Stimulated activated CD4-positive, alpha-beta T cell treated with anti-CD3 and anti-CD28 coated beads, TNF-alpha, amount 100 ng/mL, for 48 hours (primary cell): ENCODE data around the gene CMIP.

Experiments
- DNase-seq, 3 donors: peaks; one replicate each; pipeline ENCODE4 v3.0.0-alpha.2; 2020; ENCODE audit warnings: low read depth in 3 of 3

The CMIP gene

DNA sequence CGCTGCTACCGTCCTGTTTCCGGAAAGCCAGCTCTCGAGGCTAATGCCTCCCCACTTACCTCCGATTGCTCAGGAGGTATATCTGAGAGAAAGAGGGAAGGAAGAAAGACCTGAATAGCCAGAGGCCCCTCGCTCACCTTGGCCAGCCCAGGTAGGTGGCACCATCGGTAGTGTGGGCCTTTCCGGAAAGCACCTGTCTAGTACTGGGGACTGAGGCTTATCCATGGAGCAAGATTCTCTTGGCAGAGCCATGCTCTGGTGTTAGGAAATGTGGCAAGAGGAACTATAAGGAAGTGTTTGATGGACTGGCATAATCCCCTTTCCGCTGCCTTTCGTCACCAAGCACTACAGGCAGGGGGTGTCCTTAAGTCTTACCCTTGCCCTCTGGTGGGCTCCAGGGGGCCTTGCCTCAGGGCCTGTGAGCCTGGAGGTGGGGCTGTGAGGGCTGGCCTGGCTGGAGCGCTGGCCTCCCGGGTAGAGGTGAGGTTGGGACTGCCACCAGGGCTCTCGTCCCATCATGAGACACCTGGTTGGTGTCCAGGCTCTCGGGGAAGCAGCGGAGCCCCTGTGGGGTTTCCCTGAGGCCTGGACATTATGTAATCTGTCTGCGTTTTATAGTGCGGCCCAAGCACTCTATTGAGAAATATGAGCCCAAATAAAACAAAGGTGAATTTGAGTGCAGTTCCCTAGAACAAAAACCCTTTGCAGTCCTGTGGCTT is 2.9 kb downstream of the CMIP start:
- no peak for DNase-seq

DNA sequence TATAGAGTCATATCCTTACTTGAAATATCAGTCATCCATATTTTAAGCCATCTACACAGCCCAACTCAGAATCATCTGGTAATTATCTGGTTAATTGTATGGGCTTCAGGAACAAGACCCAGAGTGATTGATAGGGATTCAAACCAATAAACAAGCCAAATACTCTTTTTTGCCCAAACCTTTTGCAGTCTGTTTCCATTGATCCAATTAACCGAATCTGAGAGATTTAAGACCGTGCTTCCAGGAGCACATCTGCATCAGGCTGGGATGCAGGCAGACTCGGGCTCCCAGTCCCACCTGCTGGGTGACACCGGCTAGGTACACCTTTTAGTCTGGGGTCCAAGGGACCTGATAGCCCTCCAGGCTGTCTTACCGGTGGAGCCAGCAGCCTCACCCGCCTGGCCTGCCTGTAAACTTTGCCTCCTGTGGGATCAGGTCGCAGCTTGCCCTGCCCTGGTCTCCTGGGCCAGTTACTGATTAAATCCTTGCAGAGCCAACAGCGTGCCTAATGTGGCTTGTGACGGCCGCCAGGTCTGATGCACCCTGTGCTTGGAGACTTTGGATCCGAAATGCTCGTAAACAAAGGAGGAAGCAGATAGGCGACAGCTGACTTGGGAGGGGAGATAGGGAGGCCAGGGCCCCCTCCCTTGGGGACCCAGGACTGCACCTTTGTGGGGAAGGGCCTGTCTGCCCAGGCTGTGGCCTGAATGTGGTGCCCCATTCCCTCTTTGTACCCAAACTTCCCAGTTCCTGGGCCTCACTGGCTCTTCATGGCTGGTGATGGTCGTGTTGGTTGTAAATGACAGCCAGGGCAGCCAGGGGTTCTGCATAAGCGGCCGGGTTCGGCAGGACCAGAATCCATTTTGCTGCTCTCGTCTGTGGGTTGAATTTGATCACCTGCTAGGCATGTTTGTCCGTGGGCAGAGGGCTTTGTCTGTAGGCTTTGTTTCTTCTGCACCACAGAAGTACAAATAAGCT is 3.8 kb downstream of the CMIP start:
- no peak for DNase-seq

DNA sequence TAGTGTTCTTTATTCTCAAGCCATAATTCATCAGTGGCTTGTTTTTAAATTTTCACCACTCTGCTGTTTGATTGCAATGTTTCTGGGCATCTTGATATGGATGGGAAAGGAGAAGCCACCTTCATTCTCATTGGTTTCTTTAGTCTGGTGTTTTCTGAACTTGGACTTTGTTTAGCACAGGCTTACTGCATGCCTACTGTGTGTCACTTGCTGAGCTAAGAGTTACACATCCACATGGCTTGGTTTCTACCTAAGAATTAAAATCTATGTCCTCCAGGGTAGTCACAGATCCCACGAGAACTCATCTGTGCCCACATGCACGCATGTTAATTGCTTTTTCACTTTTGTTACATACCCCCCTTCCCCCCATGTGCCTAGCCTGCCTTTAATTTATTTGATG is 4.6 kb downstream of the CMIP start:
- no peak for DNase-seq

DNA sequence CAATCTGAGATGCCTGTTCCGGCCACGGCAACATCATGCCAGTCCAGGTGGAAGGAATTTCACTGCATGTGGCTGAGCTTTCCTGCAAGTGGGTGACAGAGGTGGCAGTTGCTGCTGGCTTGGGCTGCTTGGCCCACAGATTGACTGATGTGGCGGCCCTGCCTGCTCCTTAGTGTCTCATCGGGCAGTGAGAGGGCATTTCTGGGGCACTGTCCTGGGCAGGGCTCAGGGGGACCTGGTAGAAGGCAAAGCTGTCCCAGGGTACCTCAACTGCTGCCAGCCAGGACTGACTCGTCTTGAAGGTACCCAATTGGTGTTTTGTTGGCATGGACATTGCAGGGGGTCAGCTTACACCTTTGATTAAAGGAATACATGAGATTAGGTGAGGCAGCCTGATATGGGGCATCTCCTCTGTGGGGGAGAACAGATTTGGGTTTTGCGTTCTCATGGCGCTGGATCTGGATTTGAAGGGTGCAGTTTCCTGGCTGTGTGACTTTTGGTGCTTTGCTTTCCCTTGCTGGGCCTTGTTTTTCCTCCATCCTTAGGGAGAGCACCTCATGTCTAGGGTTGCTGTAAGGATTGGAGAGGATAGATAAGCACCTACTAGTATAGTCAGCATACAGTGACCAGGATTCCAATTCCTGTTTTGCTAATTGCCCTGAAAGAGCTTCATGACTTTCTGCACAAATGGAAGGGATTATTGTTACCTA is 5.4 kb downstream of the CMIP start:
- DNase-seq = no peak

DNA sequence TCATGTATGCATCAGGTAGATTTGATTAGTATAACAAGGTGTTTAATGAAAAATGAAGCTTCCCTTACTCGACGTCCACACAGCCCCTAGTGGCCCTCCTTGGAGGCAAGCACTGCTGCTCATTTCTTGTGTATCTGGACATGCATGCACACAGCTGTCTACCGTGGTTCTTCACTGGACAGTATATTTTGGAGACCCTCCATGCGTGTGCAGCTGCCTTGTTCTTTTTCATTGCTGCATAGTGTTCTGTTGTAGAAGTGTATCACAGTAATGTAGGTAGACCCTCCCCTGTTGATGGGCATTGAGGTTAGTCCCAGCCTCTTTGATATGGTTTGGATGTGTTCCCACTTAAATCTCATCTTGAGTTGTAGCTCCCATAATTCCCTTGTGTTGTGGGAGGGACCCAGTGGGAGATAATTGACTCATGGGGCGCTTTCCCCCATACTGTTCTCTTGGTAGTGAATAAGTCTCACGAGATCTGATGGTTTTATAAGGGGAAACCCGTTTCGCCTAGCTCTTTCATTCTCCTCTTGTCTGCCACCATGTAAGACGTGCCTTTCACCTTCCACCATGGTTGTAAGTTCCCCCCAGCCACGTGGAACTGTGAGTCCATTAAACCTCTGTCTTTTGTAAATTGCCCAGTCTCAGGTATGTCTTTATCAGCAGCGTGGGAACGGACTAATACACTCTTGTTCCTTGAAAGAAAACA is 6.3 kb downstream of the CMIP start:
- DNase-seq = no peak

DNA sequence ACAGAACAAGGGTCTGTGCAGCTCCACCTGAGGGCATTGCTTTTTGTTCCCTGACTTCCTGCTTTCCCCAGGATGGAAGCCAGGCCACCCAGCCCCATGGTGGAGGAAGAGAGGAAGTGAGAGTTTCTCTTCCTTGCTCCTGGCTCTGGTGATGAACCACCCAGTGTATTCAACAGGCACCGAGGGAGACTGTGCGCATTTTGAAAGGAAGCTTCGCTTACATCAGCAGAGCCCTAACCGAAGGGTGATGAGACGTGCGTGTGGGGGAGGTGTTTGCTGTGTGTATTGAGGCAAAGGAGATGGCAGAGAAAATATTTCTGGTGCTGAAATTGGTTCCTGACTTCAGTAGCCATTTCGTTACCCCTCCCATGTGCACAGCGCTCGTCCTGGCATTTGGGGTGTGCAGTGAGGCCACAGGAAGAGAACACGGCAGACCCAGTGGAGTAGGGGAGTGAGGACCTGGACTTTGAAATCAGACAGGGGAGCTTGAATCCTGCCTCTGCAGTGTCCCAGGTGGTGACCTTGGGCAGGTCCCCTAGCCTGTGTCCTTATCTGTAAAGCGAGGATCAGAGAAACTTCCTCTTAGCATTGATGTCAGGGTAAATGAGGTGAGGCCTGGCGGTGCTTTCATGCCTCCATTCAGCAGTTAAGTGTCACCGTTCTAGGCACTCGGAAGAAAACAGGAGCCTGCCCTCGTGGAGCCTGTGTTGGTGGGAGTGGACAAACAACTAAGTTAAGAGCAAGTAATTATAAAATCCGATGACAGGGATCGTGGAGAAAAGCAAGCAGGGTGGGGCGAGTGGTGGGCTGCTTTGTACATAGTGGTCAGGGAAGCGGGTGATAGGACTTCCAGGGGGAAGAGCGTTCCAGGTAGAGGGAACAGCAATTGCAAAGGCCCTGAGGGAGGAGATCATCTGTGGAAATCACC is 7.4 kb downstream of the CMIP start:
- peak in 1 of 3 donors; percentile 29 for DNase-seq

DNA sequence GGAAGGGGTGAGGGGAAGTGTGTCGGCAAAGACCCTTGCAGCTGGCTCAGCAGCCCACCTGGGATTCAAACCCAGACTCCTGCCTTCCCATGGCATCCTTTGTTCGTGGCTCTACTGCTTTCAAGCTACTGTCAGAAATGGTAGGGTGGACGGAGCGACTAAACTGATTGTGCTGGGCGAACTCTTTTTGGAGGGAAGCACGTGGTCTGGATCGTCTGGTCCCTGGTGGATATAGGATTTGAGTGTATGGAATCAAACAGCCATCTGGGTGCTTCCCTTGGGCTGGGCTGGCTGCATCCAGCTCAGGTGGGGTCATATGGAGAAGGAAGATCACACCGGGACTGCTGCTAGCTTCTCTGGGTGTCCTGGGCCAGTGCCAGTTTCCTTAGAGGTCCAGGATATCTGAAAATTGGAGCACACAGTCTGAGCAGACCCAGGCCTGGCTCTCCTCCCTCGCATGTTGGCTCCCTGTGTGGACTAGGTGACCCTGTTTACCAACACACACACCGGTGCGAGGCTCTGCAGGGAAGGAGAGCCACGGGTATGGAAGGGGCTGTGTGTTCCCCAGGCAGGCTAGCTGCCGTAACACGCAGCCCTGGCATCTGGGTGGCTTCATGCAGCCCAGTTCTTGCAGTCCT is 8.6 kb downstream of the CMIP start:
- DNase-seq = no peak

DNA sequence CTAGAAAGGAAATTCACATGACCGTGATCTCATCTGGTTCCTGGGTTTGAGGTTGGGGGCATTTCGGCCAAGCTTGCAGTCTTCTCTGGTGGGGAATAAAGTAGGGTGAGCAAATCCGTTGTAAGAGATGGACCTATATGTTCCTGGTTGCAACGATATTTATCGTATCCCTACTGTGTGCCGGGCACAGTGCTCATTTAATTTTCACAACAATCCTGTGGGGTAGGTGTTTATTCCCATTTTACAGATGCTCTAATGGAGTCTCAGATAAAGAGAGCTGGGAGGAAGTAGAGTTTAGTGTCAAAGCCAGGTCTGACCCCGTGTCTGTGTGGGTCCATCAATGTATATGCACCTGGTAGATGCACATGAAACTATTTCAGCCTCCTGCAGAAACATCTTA is 9.4 kb downstream of the CMIP start:
- DNase-seq = no peak

DNA sequence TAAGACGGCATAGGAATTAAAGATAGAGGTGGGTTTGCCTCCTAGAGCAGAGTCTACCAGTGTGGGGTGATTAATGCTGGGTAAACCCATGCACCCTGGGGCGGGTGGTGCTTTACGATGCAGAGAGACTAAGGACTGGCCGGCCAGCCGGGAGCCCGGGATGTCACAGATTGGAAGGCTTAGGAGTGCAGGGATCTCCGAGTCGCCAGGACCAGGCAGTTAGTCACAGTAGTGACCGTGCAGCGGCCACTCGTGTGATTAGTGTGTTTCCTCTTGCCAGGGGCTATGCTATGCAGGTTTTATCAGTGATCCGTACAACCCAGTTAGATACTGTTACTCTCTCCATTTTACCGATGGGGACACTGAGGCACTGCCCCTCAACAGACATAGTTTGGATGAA is 10.4 kb downstream of the CMIP start:
- no peak for DNase-seq

DNA sequence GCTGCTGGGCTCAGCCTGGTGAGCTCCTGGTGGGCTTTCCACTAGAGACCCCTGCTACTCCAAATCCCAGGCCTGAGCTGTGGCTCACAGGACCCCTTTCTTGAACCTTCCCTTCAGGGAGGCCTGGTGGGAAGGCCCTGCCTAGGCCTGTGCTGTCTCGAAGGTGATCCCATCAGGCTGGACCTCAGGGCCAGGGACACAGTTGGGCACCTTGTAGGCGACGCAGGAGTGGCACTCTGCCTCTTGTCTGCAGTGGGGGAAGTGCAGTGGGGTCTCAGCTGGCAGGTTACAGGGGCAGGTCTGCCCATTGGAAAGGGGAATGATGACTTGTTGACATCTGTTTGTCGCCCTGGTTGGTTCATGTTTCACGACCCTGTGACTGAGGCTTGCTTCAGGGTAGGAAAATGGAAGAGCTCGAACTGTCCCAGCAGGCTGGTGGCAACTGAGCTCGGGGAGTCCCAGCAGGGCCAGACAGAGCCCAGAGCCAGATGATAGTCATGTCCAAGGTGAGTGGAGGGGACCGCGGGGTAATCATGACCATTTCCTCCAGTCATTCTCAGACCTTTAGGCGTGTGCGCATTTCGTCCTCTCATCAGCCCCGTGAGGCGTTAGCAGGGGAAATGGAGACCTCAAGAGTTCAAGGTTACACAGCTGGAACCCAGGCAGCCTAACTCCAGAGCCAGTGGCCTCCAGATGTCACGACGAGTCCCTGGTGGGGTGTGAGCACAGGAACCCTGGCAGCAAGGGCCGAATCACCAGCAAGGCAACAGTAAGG is 11.3 kb downstream of the CMIP start:
- no peak for DNase-seq

DNA sequence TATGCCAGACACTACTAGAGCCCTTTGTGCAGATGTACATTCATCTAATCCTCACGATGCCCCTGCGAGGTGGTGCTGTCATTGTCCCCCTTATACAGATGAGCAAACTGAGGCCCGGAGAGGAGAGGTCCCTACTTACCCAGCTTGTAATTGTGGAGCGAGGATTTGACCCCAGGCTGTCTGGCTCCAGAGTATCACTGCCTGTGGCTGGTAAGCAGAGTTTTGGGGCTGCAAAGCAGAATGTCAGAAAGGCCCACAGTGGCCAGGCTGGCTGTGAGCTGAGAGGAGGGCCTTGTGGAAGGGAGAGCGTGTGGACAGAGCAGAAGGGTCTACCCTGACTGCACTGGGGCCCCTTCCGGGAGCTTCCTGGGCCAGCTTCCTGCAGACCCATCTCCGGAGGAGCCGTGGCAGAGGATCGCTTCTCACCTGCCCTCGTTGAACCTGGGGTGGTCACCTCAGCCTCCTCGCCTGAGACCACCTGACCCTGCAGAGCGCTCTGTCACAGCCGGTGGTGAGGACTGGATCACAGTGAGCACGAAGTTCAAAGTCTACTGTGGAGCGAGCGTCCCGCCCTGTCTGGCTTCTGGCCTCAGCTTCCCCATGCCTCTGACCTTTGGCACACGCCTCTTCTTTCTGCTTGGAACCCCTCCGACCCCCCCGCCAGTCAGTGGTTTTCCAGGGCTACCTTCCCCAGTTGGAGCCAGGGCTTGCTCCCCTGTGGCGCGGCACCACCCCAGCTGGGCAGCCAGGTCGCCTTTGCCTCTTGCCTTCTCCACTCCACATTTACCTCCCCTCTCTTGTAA is 12.1 kb downstream of the CMIP start:
- DNase-seq = no peak

DNA sequence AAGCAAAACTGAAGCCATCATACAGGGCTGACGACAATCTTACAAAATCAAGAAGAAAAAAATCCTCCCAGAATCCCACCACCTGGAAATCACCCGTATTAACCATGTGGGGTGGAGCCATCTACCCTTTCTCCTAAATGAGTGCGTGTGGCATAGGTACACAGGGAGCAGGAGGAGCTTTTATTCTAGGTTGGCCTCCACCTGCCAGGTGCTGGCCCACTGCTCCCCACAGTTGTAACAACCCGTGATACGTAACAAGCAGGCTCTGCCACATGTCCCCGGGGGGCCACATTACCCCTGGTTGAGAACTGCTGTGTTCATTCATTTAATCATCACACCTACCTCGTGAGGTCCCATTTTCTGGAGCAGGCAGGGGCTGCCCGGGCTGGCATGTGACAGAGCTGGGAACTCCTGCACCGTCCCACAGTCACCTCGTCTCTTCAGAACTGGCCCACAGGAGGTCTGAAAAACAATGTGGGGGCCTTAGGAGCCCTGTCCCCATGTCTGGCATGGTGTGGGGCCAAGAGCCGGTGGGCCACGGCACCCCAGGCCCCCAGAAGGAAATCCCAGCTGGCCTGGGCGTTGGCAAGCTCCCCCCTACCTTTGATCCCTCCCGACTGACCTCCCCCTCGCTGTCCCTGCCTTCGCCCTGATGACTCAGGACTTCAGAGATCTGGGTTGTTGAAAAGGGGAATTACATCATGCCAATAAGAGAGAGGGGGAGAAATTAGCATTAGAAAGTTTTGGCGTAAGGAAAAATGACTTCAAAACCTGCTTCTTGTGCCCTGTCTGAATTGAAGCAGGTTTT is 12.9 kb downstream of the CMIP start:
- no peak for DNase-seq

DNA sequence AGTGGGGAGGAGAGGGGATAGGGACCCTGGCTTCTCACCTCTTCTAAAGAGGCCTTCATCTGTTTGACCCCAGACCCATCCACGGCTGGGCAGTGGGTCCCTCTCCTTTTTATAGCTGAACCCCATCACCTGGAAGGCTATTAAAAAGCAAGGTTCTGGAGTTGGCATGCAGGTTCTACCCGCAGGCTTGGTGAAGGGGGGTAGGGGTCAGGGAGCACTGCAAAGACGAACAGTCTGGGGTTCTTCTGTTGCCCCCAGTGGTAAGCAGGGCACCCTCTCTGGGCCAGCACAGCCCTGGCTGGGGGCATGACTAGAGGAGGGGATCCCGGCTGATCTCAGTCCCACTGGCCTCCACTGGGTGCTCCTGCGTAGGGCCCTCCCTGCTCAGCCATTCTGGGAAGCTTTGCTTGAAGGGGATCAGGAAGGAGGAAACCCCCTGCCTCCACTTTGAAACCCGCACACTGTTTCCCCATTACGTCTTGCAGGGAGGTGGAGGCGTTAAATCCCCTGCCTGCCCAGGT is 13.6 kb downstream of the CMIP start:
- DNase-seq = no peak

DNA sequence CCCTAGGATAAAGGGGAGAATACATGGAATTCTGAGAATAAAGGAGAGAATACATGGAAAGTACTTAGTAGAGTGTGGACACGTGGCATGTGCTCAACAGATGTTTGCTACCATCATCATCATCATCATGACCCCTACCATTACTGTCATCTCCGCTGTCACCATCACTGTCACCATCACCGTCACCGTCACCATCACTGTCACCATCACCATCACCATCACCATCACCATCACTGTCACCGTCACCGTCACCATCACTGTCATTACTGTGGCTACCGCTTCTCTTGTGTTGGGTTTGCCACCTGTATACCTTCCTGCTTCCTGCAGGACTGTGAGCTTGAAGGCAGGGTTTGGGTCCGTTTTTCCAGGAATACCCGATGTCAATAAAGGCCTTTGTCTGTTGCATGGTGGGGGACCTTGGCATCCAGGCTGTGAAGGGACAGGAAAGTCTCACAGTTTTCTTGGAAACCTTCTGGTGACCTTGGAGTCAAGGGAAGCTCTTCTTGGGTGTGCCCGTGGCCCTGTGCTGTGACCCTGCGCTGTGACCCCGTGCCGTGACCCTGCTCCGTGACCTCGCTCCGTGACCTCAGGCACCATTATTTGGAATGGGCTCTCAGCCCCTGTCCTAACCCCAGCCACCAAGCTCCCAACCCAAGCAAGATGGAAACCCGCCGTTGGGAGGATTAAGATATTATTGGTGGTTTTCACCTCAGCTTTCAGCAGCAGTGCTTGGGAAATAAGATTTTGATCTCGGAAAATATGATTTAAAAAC is 14.4 kb downstream of the CMIP start:
- DNase-seq = no peak

DNA sequence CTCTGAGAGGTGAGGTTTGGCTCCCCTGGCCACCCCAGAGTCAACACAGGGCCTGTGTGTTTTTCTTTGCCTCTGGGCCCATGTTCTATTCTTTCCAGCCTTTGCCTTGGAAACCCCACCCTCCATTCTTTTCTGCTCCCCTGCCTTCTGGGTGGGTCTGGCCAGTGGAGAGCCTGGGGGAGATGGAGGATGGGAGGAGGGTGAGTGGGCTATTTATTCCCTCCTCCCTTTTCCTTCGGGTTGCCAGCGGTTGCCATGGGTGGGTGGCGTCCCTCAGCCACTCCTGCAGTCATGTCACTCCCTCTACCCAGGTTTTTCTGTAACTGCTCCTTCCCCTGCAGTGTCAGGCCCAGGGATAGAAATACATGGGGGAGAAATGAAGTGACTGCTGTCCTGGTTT is 15.5 kb downstream of the CMIP start:
- DNase-seq = no peak

DNA sequence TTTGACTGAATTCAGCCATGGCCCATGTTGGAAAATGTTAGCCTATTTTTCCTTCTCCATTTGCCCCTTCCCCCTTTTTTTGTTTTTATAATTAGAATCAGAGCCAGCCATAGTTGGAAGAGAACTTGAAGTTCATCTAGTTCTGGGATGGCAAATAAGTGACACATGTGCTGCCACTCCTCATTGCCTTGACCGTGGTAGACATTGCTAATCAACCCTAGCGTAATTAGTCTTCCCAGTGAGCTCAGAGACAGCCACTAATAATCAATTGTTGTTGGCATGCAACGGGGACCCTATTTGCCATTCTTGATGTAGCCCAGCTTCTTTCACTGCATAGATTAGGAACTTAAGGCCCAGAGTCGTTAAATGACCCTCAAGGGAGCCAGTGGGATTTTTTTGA is 16.6 kb downstream of the CMIP start:
- DNase-seq = no peak

DNA sequence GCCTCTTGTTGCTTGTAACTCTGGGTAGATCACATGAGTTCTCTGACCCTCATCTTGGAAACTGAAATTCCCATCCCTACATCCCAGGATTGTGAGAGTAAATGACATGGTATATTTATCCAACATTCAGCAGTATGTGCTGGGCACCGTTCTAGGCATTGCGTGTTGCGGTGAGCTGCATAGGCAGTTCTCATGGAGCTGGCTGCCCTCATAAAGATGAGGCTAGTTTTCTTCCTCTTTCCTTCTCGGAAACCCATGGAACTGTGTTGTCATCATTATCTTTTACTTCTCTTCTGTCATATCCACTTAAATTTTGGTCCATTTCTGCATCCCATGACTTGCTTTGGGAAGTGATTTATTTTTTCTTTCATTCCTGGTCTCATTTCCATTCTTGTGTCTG is 17.2 kb downstream of the CMIP start:
- no peak for DNase-seq
